ENCODE measurements around the gene DNAH1.

DNAH1 gene

DNA sequence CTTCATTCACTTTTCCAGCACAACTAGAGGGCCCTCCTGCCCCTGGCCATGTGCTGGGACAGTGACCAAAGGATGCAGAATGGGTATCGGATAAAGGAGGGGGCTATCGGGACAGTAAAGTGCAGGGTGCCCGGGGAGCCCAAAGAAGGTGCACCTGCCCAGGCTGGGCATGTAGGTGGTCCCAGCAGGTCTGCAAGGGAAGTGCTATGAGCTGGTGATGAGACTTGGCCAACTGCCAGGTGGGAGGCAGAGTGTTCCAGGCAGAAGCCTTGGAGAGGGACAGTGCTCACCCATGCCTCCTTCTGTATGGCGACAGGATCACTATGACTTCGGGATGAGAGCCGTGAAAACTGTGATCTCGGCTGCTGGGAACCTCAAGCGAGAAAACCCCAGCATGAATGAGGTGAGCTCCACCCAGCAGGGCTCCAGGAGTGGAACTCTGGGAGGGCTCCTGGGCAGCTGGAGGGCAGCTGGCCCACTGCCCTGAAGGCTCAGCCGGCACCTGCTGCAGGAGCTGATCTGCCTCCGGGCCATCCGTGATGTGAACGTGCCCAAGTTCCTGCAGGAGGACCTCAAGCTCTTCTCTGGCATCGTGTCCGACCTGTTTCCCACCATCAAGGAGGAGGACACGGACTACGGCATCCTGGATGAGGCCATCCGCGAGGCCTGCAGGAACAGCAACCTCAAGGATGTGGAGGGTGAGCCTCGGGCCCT is 48.4 kb downstream of the DNAH1 start:
- TF ChIP-seq, protein P1, sequence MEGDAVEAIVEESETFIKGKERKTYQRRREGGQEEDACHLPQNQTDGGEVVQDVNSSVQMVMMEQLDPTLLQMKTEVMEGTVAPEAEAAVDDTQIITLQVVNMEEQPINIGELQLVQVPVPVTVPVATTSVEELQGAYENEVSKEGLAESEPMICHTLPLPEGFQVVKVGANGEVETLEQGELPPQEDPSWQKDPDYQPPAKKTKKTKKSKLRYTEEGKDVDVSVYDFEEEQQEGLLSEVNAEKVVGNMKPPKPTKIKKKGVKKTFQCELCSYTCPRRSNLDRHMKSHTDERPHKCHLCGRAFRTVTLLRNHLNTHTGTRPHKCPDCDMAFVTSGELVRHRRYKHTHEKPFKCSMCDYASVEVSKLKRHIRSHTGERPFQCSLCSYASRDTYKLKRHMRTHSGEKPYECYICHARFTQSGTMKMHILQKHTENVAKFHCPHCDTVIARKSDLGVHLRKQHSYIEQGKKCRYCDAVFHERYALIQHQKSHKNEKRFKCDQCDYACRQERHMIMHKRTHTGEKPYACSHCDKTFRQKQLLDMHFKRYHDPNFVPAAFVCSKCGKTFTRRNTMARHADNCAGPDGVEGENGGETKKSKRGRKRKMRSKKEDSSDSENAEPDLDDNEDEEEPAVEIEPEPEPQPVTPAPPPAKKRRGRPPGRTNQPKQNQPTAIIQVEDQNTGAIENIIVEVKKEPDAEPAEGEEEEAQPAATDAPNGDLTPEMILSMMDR (IDR thresholded peaks at IDR 0.05; ENCODE audit: low read depth, low read length) = no peak
- no peak for DNase-seq (ENCODE audit: extremely low read depth, low read depth)

DNA sequence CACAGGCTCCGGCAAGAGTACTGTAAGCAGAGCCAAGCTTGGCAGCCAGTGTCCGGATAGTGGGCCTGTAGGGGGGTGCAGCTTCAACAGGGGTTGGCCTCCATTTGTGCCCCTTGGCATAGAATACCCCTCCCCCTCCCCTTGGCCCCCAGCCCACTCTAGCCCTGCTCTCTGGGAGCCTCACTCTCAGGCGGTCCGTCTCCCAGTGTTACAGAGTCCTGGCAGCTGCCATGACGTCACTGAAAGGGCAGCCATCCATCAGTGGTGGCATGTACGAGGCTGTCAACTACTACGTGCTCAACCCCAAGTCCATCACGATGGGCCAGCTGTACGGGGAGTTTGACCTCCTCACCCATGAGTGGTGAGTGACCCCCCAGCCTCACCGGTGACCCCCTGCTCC is 50.4 kb downstream of the DNAH1 start:
- TF ChIP-seq, protein P1 (IDR thresholded peaks at IDR 0.05; ENCODE audit: low read depth, low read length) = no peak
- no peak for DNase-seq (ENCODE audit: extremely low read depth, low read depth)

DNA sequence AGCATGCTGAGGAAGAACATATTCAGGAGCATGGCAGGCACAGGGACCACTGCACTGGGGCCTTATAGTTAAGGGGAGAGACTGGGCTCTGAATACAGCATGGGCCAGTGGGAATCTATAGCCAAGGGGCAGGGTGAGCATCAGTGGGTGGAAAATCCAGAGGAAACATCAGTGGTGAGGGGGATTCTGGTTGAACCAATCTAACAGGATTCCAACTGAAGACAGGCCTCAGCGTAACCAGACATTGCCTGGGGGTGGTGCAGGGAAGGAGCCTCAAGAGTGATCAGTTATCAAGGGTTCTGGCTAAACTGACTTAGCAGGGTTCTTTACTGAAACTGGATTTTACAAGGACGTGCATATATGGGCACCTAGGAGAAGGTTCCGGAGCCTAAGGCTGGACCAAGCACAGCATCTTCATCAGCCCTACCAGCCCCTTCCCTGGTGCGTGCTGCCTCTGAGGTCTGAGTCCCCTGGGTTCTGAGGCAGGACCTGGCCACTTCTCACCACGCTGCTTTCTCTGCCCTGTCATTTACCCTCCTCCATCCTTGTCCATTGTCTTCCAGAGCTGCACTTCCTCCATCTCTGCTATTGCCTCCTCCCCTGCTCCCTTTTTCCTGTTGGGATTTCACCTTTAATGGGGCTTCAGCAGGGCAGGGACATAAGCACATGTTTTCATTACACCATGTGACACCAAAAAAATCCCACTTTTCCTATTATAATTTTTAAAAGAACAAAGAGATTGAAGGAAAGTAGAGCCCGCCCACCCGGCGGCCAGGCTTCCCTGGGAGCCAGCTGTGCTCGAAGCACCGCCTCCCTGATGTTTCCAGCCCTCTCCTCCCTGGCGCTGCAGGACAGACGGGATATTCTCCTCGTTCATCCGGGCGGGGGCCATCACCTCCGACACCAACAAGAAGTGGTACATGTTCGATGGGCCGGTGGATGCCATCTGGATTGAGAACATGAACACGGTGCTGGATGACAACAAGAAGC is 52.1 kb downstream of the DNAH1 start:
- DNase-seq (ENCODE audit: extremely low read depth, low read depth) = no peak
- TF ChIP-seq, protein P1 (IDR thresholded peaks at IDR 0.05; ENCODE audit: low read depth, low read length) = no peak

DNA sequence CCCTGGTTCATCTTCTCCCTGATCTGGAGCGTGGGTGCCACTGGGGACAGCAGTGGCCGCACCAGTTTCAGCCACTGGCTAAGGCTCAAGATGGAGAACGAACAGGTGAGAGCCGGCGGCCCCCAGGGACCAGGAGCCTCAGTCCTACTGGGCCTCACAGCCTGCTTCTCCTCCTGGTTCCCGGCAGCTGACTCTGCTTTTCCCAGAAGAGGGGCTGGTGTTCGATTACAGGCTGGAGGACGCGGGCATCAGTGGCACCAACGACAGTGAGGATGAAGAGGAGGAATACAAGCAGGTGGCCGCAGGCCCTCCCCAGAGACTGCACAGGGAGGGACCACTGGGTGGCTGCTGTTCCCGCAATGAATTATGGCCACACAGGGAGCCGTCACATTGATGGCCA is 54.4 kb downstream of the DNAH1 start:
- TF ChIP-seq, protein P1 (IDR thresholded peaks at IDR 0.05; ENCODE audit: low read depth, low read length) = no peak
- DNase-seq (ENCODE audit: extremely low read depth, low read depth) = no peak

DNA sequence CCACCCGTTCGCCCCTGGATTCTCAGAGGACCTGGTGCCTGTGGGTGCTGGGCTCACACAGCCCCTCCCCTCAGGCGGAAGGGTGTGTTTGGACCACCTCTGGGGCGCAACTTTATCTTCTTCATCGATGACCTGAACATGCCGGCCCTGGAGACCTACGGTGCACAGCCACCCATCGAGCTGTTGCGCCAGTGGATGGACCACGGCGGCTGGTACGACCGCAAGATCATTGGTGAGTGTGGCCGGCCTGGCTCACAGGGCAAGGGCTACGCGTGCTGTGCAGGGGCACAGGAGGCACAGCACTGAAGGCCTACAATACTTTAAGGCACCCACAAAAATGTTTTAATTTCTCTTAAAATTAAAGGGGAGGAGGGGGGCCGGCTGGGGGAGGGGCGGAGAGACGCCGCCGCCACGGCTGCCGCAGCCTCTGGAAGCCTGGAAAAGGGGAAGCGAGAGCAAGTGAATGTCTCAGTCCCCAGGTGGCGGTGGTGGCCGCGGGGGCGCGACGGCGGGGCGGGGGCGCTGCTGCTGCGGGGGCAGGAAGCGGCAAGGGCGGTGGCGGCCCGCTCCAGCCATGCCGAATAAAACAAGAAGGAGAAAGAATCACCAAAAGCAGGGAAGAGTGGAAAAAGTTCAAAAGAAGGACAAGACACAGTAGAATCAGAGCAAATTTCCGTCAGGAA is 56.8 kb downstream of the DNAH1 start:
- TF ChIP-seq, protein P1 (IDR thresholded peaks at IDR 0.05; ENCODE audit: low read depth, low read length) = no peak
- no peak for DNase-seq (ENCODE audit: extremely low read depth, low read depth)

DNA sequence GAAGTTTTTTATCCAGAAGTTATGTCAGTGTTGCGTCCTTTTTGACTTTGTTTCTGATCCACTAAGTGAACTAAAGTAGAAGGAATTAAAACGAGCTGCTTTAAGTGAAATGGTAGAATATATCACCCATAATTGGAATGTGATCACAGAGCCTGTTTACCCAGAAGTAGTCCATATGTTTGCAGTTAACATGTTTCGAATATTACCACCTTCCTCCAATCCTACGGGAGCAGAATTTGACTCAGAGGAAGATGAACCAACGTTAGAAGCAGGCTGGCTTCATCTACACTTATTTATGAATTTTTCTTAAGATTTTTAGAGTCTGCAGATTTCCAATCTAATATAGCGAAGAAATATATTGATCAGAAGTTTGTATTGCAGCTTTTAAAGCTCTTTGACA is 57.6 kb downstream of the DNAH1 start:
- DNase-seq (ENCODE audit: extremely low read depth, low read depth) = no peak
- TF ChIP-seq, protein P1 (IDR thresholded peaks at IDR 0.05; ENCODE audit: low read depth, low read length) = no peak

All from AG09319 (cell line).